HEK293 (cell line): Measurements from ENCODE around the gene JAM2.

Experiments used
- CTCF ChIA-PET: fragments of 350-600 bp; formaldehyde crosslinking; extraction: SDS; loops from one replicate; lab custom pipeline; 2021; ENCODE audit warnings: antibody characterized with exemption; lab: Yijun Ruan, JAX
- POLR2A ChIA-PET: fragments of 300-600 bp; formaldehyde crosslinking; extraction: SDS; loops from one replicate; lab custom pipeline; 2020; ENCODE audit warnings: antibody characterized with exemption, inconsistent platforms; lab: Yijun Ruan, JAX
- H3K27ac ChIP-seq: fragments of 200-500 bp; sonication (Bioruptor generic); 2 replicates; pipeline ENCODE4 v1.5.1; 2014; ENCODE audit warnings: low read depth, low read length, control low read depth, inconsistent platforms; ENCODE audit errors: extremely low read depth
- H3K36me3 ChIP-seq, 2 experiments: fragments of 200-500 bp in 1 of 2; sonication (Bioruptor generic) in 1 of 2; 1 replicate in 1 of 2; 2 replicates in 1 of 2; pipeline ENCODE4 v1.5.1; 2014 to 2017; ENCODE audit warnings: inconsistent platforms in 2 of 2, low read length in 2 of 2; ENCODE audit not compliant: control insufficient read depth in 2 of 2, insufficient read depth in 1 of 2
- H3K4me1 ChIP-seq: fragments of 200-500 bp; sonication (Bioruptor generic); 2 replicates; pipeline ENCODE4 v1.5.1; 2014; ENCODE audit warnings: mild to moderate bottlenecking, low read length, inconsistent platforms; ENCODE audit not compliant: control insufficient read depth, insufficient read depth
- H3K4me3 ChIP-seq: 2 replicates; pipeline ENCODE4 v1.5.1; 2011; ENCODE audit warnings: low read depth, mild to moderate bottlenecking, control low read depth, low read length, moderate library complexity
- H3K9me3 ChIP-seq: fragments of 200-500 bp; sonication (Bioruptor generic); 2 replicates; pipeline ENCODE4 v1.5.1; 2014; ENCODE audit warnings: low read depth, low read length, inconsistent platforms; ENCODE audit not compliant: control insufficient read depth, insufficient read depth
- AEBP2 ChIP-seq: fragments of 450-650 bp; formaldehyde crosslinking; IDR thresholded peaks from 2 replicates; pipeline ENCODE4 v1.5.1; 2016; ENCODE audit warnings: missing biosample characterization, missing genetic modification characterization, borderline replicate concordance
- ATF2 ChIP-seq: fragments of 450-650 bp; formaldehyde crosslinking; IDR thresholded peaks from 2 replicates; pipeline ENCODE4 v1.5.1; 2016; ENCODE audit warnings: missing biosample characterization, missing genetic modification characterization, low read depth
- BCL11B ChIP-seq: fragments of 450-650 bp; formaldehyde crosslinking; IDR thresholded peaks from 2 replicates; pipeline ENCODE4 v1.5.1; 2016; ENCODE audit warnings: low read depth, missing biosample characterization, missing genetic modification characterization
- GLI2 ChIP-seq: fragments of 450-650 bp; formaldehyde crosslinking; IDR thresholded peaks from 2 replicates; pipeline ENCODE4; 2017; ENCODE audit warnings: missing biosample characterization, missing genetic modification characterization, low read depth, borderline replicate concordance
- GLIS2 ChIP-seq: fragments of 450-650 bp; formaldehyde crosslinking; IDR thresholded peaks from 2 replicates; pipeline ENCODE4 v1.5.1; 2016; ENCODE audit warnings: missing biosample characterization, missing genetic modification characterization
- MEIS1 ChIP-seq: sonication (generic); formaldehyde crosslinking; IDR thresholded peaks from 2 replicates; pipeline ENCODE4 v1.8.1; 2022; ENCODE audit warnings: missing genetic modification reagents, mild to moderate bottlenecking, borderline replicate concordance
- OSR2 ChIP-seq: fragments of 450-650 bp; formaldehyde crosslinking; IDR thresholded peaks from 2 replicates; pipeline ENCODE4 v1.5.1; 2016; ENCODE audit warnings: missing biosample characterization, missing genetic modification characterization
- WT1 ChIP-seq: fragments of 450-650 bp; formaldehyde crosslinking; IDR thresholded peaks from 2 replicates; pipeline ENCODE4 v1.5.1; 2016; ENCODE audit warnings: missing biosample characterization, missing genetic modification characterization
- ZBTB1 ChIP-seq: fragments of 450-650 bp; formaldehyde crosslinking; IDR thresholded peaks from 2 replicates; pipeline ENCODE4 v1.5.1; 2016; ENCODE audit warnings: missing biosample characterization, missing genetic modification characterization
- ZBTB10 ChIP-seq: fragments of 450-650 bp; formaldehyde crosslinking; IDR thresholded peaks from 2 replicates; pipeline ENCODE4 v1.5.1; 2016; ENCODE audit warnings: missing biosample characterization, missing genetic modification characterization
- ZBTB7A ChIP-seq: fragments of 450-650 bp; formaldehyde crosslinking; IDR thresholded peaks from 2 replicates; pipeline ENCODE4 v1.5.1; 2016; ENCODE audit warnings: low read depth, missing biosample characterization, missing genetic modification characterization
- ZFP41 ChIP-seq: fragments of 450-650 bp; formaldehyde crosslinking; IDR thresholded peaks from 2 replicates; pipeline ENCODE4 v1.5.1; 2016; ENCODE audit warnings: missing biosample characterization, missing genetic modification characterization, borderline replicate concordance
- ZNF18 ChIP-seq: fragments of 450-650 bp; formaldehyde crosslinking; IDR thresholded peaks from 2 replicates; pipeline ENCODE4 v1.5.1; 2016; ENCODE audit warnings: missing biosample characterization, missing genetic modification characterization
- ZNF223 ChIP-seq: fragments of 450-650 bp; formaldehyde crosslinking; IDR thresholded peaks from 2 replicates; pipeline ENCODE4 v1.5.1; 2016; ENCODE audit warnings: missing biosample characterization, missing genetic modification characterization
- ZNF248 ChIP-seq: fragments of 450-650 bp; formaldehyde crosslinking; IDR thresholded peaks from 2 replicates; pipeline ENCODE4 v1.5.1; 2017; ENCODE audit warnings: missing biosample characterization, missing genetic modification characterization
- ZNF280C ChIP-seq: fragments of 450-650 bp; formaldehyde crosslinking; IDR thresholded peaks from 2 replicates; pipeline ENCODE4 v1.5.1; 2016; ENCODE audit warnings: missing biosample characterization, missing genetic modification characterization
- ZNF366 ChIP-seq: fragments of 450-650 bp; formaldehyde crosslinking; conservative IDR thresholded peaks from 2 replicates; pipeline ENCODE4 v1.5.1; 2016; ENCODE audit warnings: missing biosample characterization, missing genetic modification characterization
- ZNF394 ChIP-seq: fragments of 450-650 bp; formaldehyde crosslinking; IDR thresholded peaks from 2 replicates; pipeline ENCODE4 v1.5.1; 2016; ENCODE audit warnings: missing biosample characterization, missing genetic modification characterization, mild to moderate bottlenecking, moderate library complexity, borderline replicate concordance
- ZNF404 ChIP-seq: fragments of 450-650 bp; formaldehyde crosslinking; IDR thresholded peaks from 2 replicates; pipeline ENCODE4 v1.5.1; 2017; ENCODE audit warnings: missing biosample characterization, missing genetic modification characterization
- ZNF529 ChIP-seq: fragments of 450-650 bp; formaldehyde crosslinking; IDR thresholded peaks from 2 replicates; pipeline ENCODE4 v1.5.1; 2017; ENCODE audit warnings: missing genetic modification characterization, missing biosample characterization; ENCODE audit not compliant: insufficient replicate concordance
- ZNF585B ChIP-seq: fragments of 450-650 bp; formaldehyde crosslinking; IDR thresholded peaks from 2 replicates; pipeline ENCODE4 v1.5.1; 2016; ENCODE audit warnings: missing biosample characterization, missing genetic modification characterization
- ZNF596 ChIP-seq: fragments of 450-650 bp; IDR thresholded peaks from 2 replicates; pipeline ENCODE4 v1.5.0; 2018; ENCODE audit warnings: missing biosample characterization, mild to moderate bottlenecking, missing genetic modification characterization, moderate library complexity
- ZNF664 ChIP-seq: fragments of 450-650 bp; formaldehyde crosslinking; IDR thresholded peaks from 2 replicates; pipeline ENCODE4 v1.5.1; 2016; ENCODE audit warnings: missing biosample characterization, missing genetic modification characterization
- ZNF677 ChIP-seq: fragments of 450-650 bp; IDR thresholded peaks from 2 replicates; pipeline ENCODE4 v1.5.0; 2018; ENCODE audit warnings: missing biosample characterization, mild to moderate bottlenecking, missing genetic modification characterization, moderate library complexity
- ZNF76 ChIP-seq: fragments of 450-650 bp; formaldehyde crosslinking; IDR thresholded peaks from 2 replicates; pipeline ENCODE4; 2016; ENCODE audit warnings: low read depth, missing biosample characterization, missing genetic modification characterization, borderline replicate concordance
- ZNF777 ChIP-seq: fragments of 450-650 bp; formaldehyde crosslinking; IDR thresholded peaks from 2 replicates; pipeline ENCODE4 v1.5.1; 2017; ENCODE audit warnings: missing biosample characterization, missing genetic modification characterization, borderline replicate concordance

Gene JAM2

GRCh38 chr21:25646474-25646873, 7.4 kb downstream of the JAM2 start (continued):
- no peak for TF ChIP-seq ZNF280C (tag by site-specific recombination)
- TF ChIP-seq GLIS2: no peak
- no peak for TF ChIP-seq ZNF248 (tag by site-specific recombination)
- no peak for TF ChIP-seq ZNF394
- TF ChIP-seq ZNF585B (tag by site-specific recombination): no peak
- TF ChIP-seq ZBTB7A (tag by site-specific recombination): no peak

GRCh38 chr21:25647647-25648046, 8.6 kb downstream of the JAM2 start:
- Histone ChIP-seq H3K4me1 (no peaks in the 10 kb centered on the region), H3K27ac (no peak overlapping the region), H3K36me3 (no peaks in the 10 kb centered on the region), H3K9me3 (no peaks in the 10 kb centered on the region), H3K4me3 (no peak overlapping the region)
- TF ChIP-seq WT1 (tag by site-specific recombination): no peak
- no peak for TF ChIP-seq ZBTB1
- TF ChIP-seq BCL11B: no peak
- no peak for TF ChIP-seq ZNF76 (tag by site-specific recombination)
- no peak for TF ChIP-seq ZNF777 (tag by site-specific recombination)
- TF ChIP-seq MEIS1 (CRISPR knock-in tag): no peak
- no peak for TF ChIP-seq ZNF664 (tag by site-specific recombination)
- no peak for TF ChIP-seq ZNF366 (tag by site-specific recombination)
- TF ChIP-seq ZNF223 (tag by site-specific recombination): no peak
- TF ChIP-seq ZNF596 (tag by site-specific recombination): no peak
- no peak for TF ChIP-seq ZBTB10 (tag by site-specific recombination)
- no peak for TF ChIP-seq GLI2 (tag by site-specific recombination)
- no peak for TF ChIP-seq ZNF529 (tag by site-specific recombination)
- ChIA-PET CTCF (no interaction called here), POLR2A (no interaction called here)

- Histone ChIP-seq H3K4me3 (no peak overlapping the region), H3K36me3 (no peaks in the 10 kb centered on the region), H3K4me1 (no peaks in the 10 kb centered on the region), H3K27ac (no peak overlapping the region), H3K9me3 (no peaks in the 10 kb centered on the region)
- POLR2A ChIA-PET: no interaction called here
- CTCF ChIA-PET: interaction anchor here (1.1 kb wide), 1 partner anchor 15 kb away, joined by 3 read pairs; no protein-coding TSS in a partner anchor
- TF ChIP-seq ZFP41 (tag by site-specific recombination) (no peak), ATF2 (tag by site-specific recombination) (no peak), ZNF18 (tag by site-specific recombination) (no peak), BCL11B (no peak), OSR2 (tag by site-specific recombination) (no peak), ZNF404 (no peak), ZNF677 (no peak), AEBP2 (no peak)
Observed at GRCh38 chr21:25649146-25649545, 10.1 kb downstream of the JAM2 start.
